K562 (cell line): Measurements from ENCODE around the gene TPI1. TPM values are rescaled to one million over a fixed set of nuclear protein-coding genes. Genes with fewer than 3 reads are reported as not detected.
A peak's percentile ranks its signal among the peaks of the same experiment; 100 is the strongest.

Source experiments
- MIER1 ChIP-seq: fragments of 450-650 bp; IDR thresholded peaks from 2 replicates; pipeline ENCODE4 v1.6.1; 2016; ENCODE audit warnings: antibody characterized with exemption, mild to moderate bottlenecking, low read depth
- POLR2AphosphoS5 ChIP-seq: IDR thresholded peaks from 2 replicates; pipeline ENCODE4 v1.6.1; 2011; ENCODE audit warnings: mild to moderate bottlenecking, low read depth, low read length, moderate library complexity; ENCODE audit not compliant: control insufficient read depth, insufficient read depth
- RCOR1 ChIP-seq, 2 experiments: IDR thresholded peaks; 2 replicates each; pipeline ENCODE4 v1.6.1; 2012; ENCODE audit warnings: low read depth in 2 of 2, low read length in 2 of 2, borderline replicate concordance in 1 of 2, improper control_type of control experiment in 1 of 2
- TBP ChIP-seq: optimal IDR thresholded peaks from 2 replicates; pipeline ENCODE3; 2011; ENCODE audit warnings: low read depth, low read length, improper control_type of control experiment
- polyA plus RNA-seq, 8 experiments: library from polyadenylated mRNA; depleted of rRNA in 4 of 8; stranded (reverse) in 5 of 8; unstranded in 3 of 8; fragments of >200 nt; fragmentation: Nextera tagmentation in 2 of 8; fragmentation: Illumina TruSeq in 1 of 8; extraction: Ambion mirVana in 2 of 8; extraction: Trizol in 1 of 8; gene quantifications; 2 replicates each; pipeline versions ENCODE4 v1.2.1 to v1.2.3, GENCODE V29; 2011 to 2014; ENCODE audit warnings: inconsistent platforms in 1 of 8, missing spikeins in 1 of 8
- total RNA-seq, 7 experiments: library from RNA; depleted of rRNA in 6 of 7; stranded (reverse); fragments of >200 nt in 6 of 7; fragmentation: Illumina TruSeq in 2 of 7; extraction: Trizol in 2 of 7; gene quantifications; 2 replicates each; pipeline versions ENCODE4 v1.2.1 to v1.2.3, GENCODE V29; 2011 to 2021; ENCODE audit warnings: low replicate concordance in 1 of 7
- TF ChIP-seq, protein P1 (sequence below): sonication (generic); formaldehyde crosslinking; IDR thresholded peaks from 2 replicates; pipeline ENCODE4 v1.8.0; 2023; ENCODE audit warnings: mild to moderate bottlenecking, missing genetic modification reagents
- TF ChIP-seq, protein P2 (sequence below): conservative IDR thresholded peaks from 2 replicates; pipeline ENCODE4 v1.6.1; 2011; ENCODE audit warnings: low read depth, mild to moderate bottlenecking, low read length; ENCODE audit not compliant: control insufficient read depth
- TF ChIP-seq, protein P3 (sequence below), 2 experiments: fragments of 150-350 bp in 1 of 2; IDR thresholded peaks; 2 replicates each; pipeline ENCODE4 v1.6.1; 2012 to 2016; ENCODE audit warnings: low read depth in 2 of 2, low read length in 2 of 2, mild to moderate bottlenecking in 1 of 2, moderate library complexity in 1 of 2
- TF ChIP-seq, protein P4 (sequence below), 2 experiments: IDR thresholded peaks; 2 replicates each; pipeline ENCODE4 v1.6.1; 2011; ENCODE audit warnings: borderline replicate concordance in 1 of 2, control low read depth in 1 of 2, low read depth in 1 of 2, low read length in 1 of 2, mild to moderate bottlenecking in 1 of 2, mixed read lengths in 1 of 2, moderate library complexity in 1 of 2; ENCODE audit not compliant: insufficient read depth in 1 of 2, insufficient read length in 1 of 2, poor library complexity in 1 of 2, severe bottlenecking in 1 of 2; ENCODE audit errors: extremely low read depth in 1 of 2

TPI1 gene
- total and polyA plus RNA-seq, 9 of the 15 experiments (the other 6 are each of a cell fraction or from before 2014, with no cell fraction given), result 662 to 4,971 (median 892) TPM

DNA sequence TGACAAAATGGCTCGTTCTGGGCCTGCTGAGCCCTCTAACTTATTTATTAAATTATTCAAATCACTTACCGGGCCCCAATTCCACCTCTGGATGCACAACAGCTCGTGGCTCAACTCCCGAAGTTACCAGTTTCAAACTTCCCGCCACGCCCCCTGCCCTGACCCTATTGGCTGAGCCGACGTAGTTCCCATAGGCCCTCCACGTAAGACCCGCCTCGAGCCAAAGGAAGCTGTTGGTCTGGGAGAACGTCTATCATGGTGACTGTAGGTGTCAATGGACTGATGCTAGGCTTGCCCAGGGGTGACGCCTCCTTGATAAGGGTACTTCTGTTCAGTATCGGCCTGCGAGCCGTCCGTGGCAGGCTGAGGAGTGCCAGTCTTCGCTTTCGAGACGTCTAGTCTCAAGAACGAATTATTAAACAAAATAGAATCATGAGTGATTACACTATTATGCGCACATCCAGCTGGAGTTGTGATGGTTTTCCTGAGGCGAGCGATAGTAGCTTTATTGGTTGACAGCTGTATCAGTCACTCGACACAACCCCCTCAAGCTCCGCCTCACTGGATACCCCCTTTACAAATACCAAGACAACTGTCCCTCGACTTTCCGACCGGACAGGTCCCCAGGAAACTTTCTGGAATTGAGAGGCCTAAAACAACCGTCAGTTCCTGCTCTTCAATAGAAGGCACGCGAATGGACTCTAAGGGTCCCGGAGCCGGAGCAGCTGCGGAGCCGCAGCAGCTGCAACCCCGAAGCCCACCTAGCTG, 16.0 kb upstream of the TPI1 start, which contains the start of gene CDCA3 (continued):
- TF ChIP-seq, protein P1, sequence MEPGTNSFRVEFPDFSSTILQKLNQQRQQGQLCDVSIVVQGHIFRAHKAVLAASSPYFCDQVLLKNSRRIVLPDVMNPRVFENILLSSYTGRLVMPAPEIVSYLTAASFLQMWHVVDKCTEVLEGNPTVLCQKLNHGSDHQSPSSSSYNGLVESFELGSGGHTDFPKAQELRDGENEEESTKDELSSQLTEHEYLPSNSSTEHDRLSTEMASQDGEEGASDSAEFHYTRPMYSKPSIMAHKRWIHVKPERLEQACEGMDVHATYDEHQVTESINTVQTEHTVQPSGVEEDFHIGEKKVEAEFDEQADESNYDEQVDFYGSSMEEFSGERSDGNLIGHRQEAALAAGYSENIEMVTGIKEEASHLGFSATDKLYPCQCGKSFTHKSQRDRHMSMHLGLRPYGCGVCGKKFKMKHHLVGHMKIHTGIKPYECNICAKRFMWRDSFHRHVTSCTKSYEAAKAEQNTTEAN (CRISPR knock-in tag), result no peak
- TF ChIP-seq RCOR1 (IDR thresholded peaks at IDR 0.05; ENCODE audit: borderline replicate concordance in 1 of 2, low read depth in 2 of 2, low read length in 2 of 2) (0 out of 4 replicates have a peak, but pooled peaks of 1 of the 2 experiments have one; percentile 4), POLR2AphosphoS5 (peak; percentile 31; the same call in 1 of the 2 replicates), MIER1 (no peak), TBP (peak; percentile 75)
- TF ChIP-seq, protein P2, sequence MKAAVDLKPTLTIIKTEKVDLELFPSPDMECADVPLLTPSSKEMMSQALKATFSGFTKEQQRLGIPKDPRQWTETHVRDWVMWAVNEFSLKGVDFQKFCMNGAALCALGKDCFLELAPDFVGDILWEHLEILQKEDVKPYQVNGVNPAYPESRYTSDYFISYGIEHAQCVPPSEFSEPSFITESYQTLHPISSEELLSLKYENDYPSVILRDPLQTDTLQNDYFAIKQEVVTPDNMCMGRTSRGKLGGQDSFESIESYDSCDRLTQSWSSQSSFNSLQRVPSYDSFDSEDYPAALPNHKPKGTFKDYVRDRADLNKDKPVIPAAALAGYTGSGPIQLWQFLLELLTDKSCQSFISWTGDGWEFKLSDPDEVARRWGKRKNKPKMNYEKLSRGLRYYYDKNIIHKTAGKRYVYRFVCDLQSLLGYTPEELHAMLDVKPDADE, result 0 out of 2 replicates have a peak, but pooled peaks have one; percentile 43
- TF ChIP-seq, protein P3, sequence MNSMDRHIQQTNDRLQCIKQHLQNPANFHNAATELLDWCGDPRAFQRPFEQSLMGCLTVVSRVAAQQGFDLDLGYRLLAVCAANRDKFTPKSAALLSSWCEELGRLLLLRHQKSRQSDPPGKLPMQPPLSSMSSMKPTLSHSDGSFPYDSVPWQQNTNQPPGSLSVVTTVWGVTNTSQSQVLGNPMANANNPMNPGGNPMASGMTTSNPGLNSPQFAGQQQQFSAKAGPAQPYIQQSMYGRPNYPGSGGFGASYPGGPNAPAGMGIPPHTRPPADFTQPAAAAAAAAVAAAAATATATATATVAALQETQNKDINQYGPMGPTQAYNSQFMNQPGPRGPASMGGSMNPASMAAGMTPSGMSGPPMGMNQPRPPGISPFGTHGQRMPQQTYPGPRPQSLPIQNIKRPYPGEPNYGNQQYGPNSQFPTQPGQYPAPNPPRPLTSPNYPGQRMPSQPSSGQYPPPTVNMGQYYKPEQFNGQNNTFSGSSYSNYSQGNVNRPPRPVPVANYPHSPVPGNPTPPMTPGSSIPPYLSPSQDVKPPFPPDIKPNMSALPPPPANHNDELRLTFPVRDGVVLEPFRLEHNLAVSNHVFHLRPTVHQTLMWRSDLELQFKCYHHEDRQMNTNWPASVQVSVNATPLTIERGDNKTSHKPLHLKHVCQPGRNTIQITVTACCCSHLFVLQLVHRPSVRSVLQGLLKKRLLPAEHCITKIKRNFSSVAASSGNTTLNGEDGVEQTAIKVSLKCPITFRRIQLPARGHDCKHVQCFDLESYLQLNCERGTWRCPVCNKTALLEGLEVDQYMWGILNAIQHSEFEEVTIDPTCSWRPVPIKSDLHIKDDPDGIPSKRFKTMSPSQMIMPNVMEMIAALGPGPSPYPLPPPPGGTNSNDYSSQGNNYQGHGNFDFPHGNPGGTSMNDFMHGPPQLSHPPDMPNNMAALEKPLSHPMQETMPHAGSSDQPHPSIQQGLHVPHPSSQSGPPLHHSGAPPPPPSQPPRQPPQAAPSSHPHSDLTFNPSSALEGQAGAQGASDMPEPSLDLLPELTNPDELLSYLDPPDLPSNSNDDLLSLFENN (IDR thresholded peaks at IDR 0.05; ENCODE audit: low read depth in 2 of 2, low read length in 2 of 2), result 0 out of 4 replicates have a peak, but pooled peaks of 1 of the 2 experiments have one; percentile 12
- TF ChIP-seq, protein P4, sequence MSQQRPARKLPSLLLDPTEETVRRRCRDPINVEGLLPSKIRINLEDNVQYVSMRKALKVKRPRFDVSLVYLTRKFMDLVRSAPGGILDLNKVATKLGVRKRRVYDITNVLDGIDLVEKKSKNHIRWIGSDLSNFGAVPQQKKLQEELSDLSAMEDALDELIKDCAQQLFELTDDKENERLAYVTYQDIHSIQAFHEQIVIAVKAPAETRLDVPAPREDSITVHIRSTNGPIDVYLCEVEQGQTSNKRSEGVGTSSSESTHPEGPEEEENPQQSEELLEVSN (IDR thresholded peaks at IDR 0.05; ENCODE audit: borderline replicate concordance in 1 of 2, extremely low read depth in 1 of 2, insufficient read depth in 1 of 2, insufficient read length in 1 of 2, low read depth in 1 of 2, low read length in 1 of 2, poor library complexity in 1 of 2, severe bottlenecking in 1 of 2), result peak; percentile 70 to 95
